ENCODE data around the gene SLC8A3.

GRCh38 chr14:70018713-70019211 lies 170.0 kb downstream of the SLC8A3 start:
- TF ChIP-seq CTCF (IDR thresholded peaks at IDR 0.05) (no peak), POLR2A (IDR thresholded peaks at IDR 0.05) (no peak)
